Measurements from ENCODE around the gene ZNF626.
"Not testable (repeated sequence)": the region's sequence is repeated elsewhere in the genome, so short reads cannot be mapped to it uniquely, and the experiment has no call there.

Gene ZNF626

DNA sequence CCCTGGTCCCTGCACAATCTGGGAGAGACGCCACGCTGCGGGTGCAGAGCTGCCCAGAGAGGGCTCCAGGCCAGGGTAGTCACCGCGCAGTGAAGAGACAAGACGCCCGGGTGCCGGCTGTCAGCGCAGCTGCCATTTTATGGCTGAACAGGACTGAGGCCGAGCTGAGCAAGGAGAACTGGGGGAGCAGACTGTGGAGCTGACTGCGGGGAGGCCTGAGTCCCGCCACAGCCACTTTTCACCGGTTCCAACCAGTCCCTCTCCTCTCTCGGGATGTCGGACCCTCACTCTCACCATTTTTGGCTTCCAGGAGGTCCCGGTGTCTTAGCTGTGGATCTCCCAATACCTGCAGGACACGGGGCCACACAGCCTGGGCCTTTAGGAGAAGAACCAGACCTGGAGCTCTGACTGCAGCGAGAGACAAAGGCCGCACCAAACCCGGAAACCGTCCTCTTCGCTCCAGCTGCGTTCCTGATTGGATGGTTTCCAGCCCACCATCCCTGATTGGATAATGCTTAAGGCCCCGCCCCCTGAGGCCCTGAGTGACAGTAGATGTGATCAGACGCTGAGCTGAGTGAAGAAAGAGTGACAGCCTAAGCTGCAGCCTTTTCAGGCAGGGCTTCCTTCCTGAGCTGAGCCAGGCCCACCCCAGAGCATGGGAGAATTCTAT lies at the start of gene ZNF626:
Gene ZNF626 (minus strand): TSS at position 422 of the 670 bp plus-strand sequence. CDS start 125 bp downstream, at position 297.
- no peak for DNase-seq

DNA sequence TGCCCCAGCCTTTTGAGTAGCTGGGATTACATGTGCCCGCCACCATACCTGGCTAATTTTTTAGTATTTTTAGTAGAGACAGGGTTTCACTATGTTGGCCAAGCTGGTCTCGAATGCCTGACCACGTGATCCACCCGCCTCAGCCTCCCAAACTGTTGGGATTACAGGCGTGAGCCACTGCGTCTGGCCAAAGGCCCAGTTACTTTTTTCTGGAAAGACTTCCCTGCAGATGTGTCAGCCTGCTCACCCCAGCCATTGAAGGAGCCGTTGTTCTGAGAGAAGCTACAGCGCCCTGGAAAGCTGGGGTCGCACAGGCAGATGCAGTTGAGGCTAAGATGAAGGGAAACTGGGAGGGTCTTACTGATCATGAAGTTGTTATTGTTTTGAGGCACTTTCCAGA lies 7.9 kb upstream of the ZNF626 start:
- DNase-seq: no peak

DNA sequence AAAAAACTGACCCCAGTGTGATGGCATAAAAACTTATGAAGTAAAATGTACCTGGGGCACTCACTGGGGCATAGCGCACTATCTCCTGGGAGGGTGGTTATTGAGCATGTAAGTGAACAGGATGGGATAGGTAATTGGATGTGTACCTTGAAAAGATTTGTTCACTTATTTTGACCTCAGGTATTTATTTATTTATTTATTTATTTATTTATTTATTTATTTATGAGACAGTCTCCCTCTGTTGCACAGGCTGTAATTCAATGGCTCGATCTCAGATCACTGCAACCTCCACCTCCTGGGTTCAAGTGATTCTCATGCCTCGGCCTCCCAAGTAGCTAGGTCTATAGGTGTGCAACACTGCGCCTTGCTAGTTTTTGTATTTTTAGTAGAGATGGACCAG lies 5.9 kb upstream of the ZNF626 start:
- no peak for DNase-seq

GRCh38 chr19:20664901-20665781 lies 3.8 kb upstream of the ZNF626 start:
- DNase-seq: no peak

- not testable (repeated sequence) for DNase-seq
Measured at GRCh38 chr19:20664475-20664874, 3.1 kb upstream of the ZNF626 start.

DNA sequence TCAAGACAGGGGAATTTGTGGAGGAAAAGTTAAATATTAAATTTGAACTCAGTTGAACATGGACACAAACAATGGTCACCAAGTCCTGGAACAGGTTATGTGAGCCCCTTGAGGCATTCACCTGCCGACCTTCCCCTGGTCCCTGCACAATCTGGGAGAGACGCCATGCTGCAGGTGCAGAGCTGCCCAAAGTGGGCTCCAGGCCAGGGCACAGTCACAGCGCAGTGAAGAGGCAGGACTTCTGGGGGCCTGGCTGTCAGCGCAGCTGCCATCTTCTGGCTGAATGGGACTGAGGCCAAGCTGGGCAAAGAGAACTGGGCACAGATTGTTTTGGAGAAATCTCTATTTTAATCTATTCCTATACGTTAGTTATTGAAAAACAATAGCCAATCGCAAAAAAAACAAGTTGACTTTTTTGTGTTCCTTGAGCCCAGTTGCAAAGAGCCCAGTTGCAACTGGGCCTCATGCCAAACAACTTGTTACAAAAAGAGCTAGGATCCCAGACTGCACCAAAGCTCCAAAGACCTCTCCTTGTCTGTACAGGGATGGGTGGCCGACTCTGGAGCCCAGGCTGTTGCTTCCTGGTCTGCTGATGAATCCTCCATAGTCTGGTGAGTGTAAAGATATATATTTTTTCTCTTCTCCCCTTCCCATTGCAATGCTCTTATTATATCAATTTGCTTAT lies 1.2 kb upstream of the ZNF626 start:
- DNase-seq: no peak

DNA sequence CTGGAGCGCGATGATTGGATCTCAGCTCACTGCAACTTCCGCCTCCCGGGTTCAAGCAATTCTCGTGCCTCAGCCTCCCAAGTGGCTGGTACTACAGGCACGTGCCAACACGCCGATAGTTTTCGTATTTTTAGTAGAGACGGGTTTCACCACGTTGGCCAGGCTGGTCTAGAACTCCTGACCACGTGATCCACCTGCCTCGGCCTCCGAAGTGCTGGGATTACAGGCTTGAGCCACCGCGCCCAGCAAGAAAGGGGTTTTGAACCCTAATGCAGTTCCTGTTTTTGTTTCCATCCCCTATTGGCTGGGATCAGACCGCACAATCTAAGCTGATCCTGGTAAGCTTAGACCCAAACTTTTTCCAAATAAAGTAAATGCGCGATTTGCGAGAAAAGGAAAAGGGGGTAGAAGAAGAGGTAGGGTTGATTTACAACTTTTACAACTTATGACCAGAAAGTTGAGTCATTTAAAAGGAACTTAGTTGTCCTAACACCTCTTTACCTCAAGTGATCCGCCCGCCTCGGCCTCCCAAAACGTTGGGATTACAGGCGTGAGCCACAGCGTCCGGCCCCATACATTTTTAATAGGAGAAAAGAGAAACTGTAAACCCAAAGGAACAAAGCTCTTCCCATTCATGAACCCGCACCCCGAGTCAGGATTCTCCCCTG lies 764 bp downstream of the ZNF626 start:
- no peak for DNase-seq

DNA sequence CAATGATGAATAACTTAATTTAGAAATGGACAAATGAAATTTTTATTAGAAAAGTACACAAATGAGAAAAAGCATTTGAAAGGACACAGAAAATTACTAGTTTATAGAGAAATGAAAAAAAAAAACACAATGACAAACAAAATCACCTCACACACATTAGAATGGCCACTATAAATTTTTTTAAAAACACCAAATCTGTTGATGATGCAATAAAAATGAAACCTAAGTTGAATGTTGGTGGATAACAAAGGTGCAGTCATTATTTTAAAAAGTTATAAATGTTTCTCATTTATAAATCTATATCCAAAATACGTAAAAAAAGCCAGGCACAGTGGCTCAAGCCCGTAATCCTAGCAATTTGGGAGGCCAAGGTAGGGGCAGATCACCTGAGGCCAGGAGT lies 20.8 kb downstream of the ZNF626 start:
- DNase-seq: no peak

DNA sequence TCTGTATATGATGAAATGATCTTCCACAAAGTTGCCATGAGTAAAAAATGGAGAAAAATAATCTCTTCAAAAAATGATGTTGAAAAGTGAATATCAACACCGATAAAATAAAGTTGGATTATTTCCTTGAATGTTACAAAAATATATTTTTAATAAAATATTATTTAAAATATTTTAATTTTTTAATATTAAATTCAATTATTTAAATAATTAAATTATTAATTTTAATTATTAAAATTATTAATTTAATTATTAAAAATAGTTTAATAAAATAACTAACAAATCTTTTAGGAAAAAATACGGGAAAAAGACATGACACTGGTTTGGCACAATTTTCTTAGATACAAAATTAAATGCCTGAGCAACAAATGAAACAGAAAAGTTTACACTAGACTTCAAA lies 21.3 kb downstream of the ZNF626 start:
- no peak for DNase-seq

DNA sequence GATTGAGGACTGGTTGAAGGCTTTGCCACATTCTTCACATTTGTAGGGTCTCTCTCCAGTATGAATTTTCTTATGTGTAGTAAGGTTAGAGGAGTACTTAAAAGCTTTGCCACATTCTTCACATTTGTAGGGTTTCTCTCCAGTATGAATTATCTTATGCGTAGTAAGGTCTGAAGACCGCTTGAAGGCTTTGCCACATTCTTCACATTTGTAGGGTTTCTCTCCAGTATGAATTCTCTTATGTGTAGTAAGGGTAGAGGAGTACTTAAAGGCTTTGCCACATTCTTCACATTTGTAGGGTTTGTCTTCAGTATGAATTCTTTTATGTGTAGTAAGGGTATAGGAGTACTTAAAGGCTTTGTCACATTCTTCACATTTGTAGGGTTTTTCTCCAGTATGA lies 36.8 kb downstream of the ZNF626 start:
- DNase-seq: not testable (repeated sequence)

- no peak for DNase-seq
Measured at GRCh38 chr19:20616071-20616470, 45.3 kb downstream of the ZNF626 start.

GRCh38 chr19:20614971-20615370 lies 46.4 kb downstream of the ZNF626 start:
- DNase-seq: not testable (repeated sequence)

DNA sequence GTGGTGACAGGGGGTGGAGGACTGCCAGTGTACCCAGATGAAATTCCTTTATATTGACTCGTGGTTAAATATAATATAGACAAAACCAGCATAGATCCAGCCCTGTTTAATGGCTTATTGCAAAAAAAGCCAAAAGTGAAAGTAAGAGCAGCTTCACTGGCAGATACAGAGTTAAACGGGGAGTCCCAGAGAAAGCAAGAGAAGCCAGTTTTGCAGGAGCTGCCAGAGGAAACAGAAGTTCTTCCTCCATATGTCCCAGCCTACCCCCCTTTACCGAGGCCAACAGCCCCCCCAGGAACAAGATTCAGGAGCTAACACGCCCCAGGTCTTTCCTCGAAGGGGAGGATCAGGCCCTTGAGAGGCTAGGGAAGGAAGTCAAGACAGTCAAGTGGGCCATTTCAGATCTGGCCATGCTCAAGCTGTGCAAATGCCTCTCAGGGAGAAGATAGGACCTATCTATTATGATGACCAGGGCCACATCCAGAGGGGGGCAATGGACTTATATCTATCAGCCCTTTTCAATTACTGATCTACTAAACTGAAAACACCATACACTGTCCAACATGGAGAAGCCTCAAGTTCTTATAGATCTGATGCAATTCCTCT lies 48.6 kb downstream of the ZNF626 start:
- no peak for DNase-seq

GRCh38 chr19:20611866-20612265 lies 49.5 kb downstream of the ZNF626 start:
- no peak for DNase-seq

DNA sequence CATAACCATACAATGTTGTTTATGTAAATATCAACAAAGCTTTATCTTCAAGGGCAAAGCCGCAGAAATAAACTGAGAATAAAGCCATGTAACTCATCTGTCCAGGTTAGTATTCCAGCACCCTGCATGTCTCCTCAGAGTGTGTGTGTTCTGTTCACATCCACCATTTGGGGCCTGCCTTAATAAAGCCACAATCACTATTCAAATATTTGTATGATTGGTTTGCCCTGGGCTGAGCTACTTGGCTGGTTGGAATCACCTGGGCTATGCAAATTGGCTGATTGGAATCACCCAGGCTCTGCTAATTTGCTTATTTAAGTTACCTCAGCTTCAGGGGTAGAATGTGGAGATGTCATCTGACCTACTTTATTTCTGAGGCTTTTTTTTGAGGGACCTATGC lies 53.4 kb downstream of the ZNF626 start:
- DNase-seq: no peak
